AG08395 (cell line): Measurements from ENCODE around the gene MYO7B.

ENCODE experiments used
- DNase-seq: peaks from one replicate; pipeline ENCODE4 v3.0.0; 2012; ENCODE audit warnings: mixed read lengths, low spot score

Gene MYO7B

GRCh38 chr2:127664065-127664894 is 128.8 kb downstream of the MYO7B start:
- DNase-seq, result no peak

- no peak for DNase-seq
Measured at GRCh38 chr2:127664895-127665225, 129.4 kb downstream of the MYO7B start.

- no peak for DNase-seq
Measured at GRCh38 chr2:127665267-127665893, 129.9 kb downstream of the MYO7B start.

GRCh38 chr2:127669056-127669455 is 133.6 kb downstream of the MYO7B start:
- no peak for DNase-seq

- DNase-seq, result no peak
Measured at GRCh38 chr2:127670055-127670956, 134.8 kb downstream of the MYO7B start.

- no peak for DNase-seq
Measured at GRCh38 chr2:127670957-127671290, 135.4 kb downstream of the MYO7B start.

- DNase-seq, result no peak
Measured at GRCh38 chr2:127671557-127672302, 136.2 kb downstream of the MYO7B start.

GRCh38 chr2:127672341-127673224 is 137.1 kb downstream of the MYO7B start:
- DNase-seq, result no peak

- peak; percentile 35 for DNase-seq
Measured at GRCh38 chr2:127673291-127674069, 138.0 kb downstream of the MYO7B start.

GRCh38 chr2:127674241-127675209 is 139.0 kb downstream of the MYO7B start:
- peak; percentile 50 for DNase-seq

- DNase-seq, result peak; percentile 76
Measured at GRCh38 chr2:127675331-127676261, 140.1 kb downstream of the MYO7B start, which contains the start of gene LIMS2. Gene LIMS2, minus strand, starts transcription at chr2:127675530. Its CDS starts 506 bp downstream, at chr2:127675024.

- no peak for DNase-seq
Measured at GRCh38 chr2:127676906-127677305, 141.4 kb downstream of the MYO7B start.

GRCh38 chr2:127678531-127678930 is 143.0 kb downstream of the MYO7B start:
- no peak for DNase-seq

GRCh38 chr2:127678991-127679390 is 143.5 kb downstream of the MYO7B start:
- DNase-seq, result no peak

GRCh38 chr2:127679680-127680361 is 144.3 kb downstream of the MYO7B start:
- DNase-seq, result no peak

GRCh38 chr2:127680706-127681287 is 145.3 kb downstream of the MYO7B start:
- no peak for DNase-seq
